Prostate gland (tissue), 2 donors: ENCODE data around the gene ZDHHC22. TPM values are rescaled to one million over a fixed set of nuclear protein-coding genes. Genes with fewer than 3 reads are reported as not detected.

Experiments used
- DNase-seq: peaks from one replicate; pipeline ENCODE4 v3.0.0-alpha.2; 2019; ENCODE audit warnings: low spot score
- H3K27ac ChIP-seq, 2 donors: fragments of 200-600 bp; sonication (generic); 2 replicates each; pipeline ENCODE4 v1.5.1; 2017 to 2019
- H3K27me3 ChIP-seq: fragments of 200-600 bp; sonication (generic); replicated peaks from 2 replicates; pipeline ENCODE4 v1.5.1; 2019; ENCODE audit not compliant: insufficient read depth
- H3K36me3 ChIP-seq, 2 donors: fragments of 200-600 bp; sonication (generic); 1 replicate in 1 of 2; 2 replicates in 1 of 2; pipeline versions ENCODE4 v1.5.1 to v1.8.1; 2017 to 2019
- H3K4me1 ChIP-seq: fragments of 200-600 bp; sonication (generic); replicated peaks from 2 replicates; pipeline ENCODE4 v1.5.1; 2019
- H3K4me3 ChIP-seq, 2 donors: fragments of 200-600 bp; sonication (generic); 2 replicates each; pipeline ENCODE4 v1.5.1; 2017 to 2019
- H3K9me3 ChIP-seq: fragments of 200-600 bp; sonication (generic); 2 replicates; pipeline ENCODE4 v1.5.1; 2017
- CTCF ChIP-seq, 4 experiments: fragments of 200-600 bp in 2 of 4; fragments of 450-650 bp in 2 of 4; sonication (generic) in 2 of 4; IDR thresholded peaks; 1 replicate in 3 of 4; 2 replicates in 1 of 4; pipeline ENCODE4 v1.5.1; 2016 to 2019; ENCODE audit warnings: antibody characterized with exemption in 4 of 4, mild to moderate bottlenecking in 2 of 4, moderate library complexity in 2 of 4
- POLR2A ChIP-seq: fragments of 450-650 bp; IDR thresholded peaks from one replicate; pipeline ENCODE4 v1.6.1; 2016; ENCODE audit warnings: antibody characterized with exemption, mild to moderate bottlenecking
- POLR2AphosphoS5 ChIP-seq: sonication (generic); formaldehyde crosslinking; IDR thresholded peaks from one replicate; pipeline ENCODE4 v1.6.1; 2017; ENCODE audit warnings: antibody characterized with exemption
- WGBS: methylation state at CpG from one replicate; pipeline ENCODE4 v1.1.5; 2018; 5-methylcytosine and 5-hydroxymethylcytosine counted together
- intact Hi-C: fragments of 100-400 bp; cut with DNase I; formaldehyde crosslinking; loops from one replicate; pipeline ENCODE4 v1.14.2; 2022
- total RNA-seq, 2 donors: library from RNA; depleted of rRNA; stranded (reverse); fragments of >200 nt; gene quantifications; one replicate each; pipeline ENCODE4 v1.1.0, GENCODE V29; 2016

ZDHHC22 gene
- total RNA-seq, 2 donors from 2014 or later, result 0.11 TPM; not detected in 1

GRCh38 chr14:77186911-77187648, 45.5 kb upstream of the ZDHHC22 start:
- TF ChIP-seq POLR2AphosphoS5 (no peak), POLR2A (no peak), CTCF (IDR thresholded peaks at IDR 0.05) (no peak)
- H3K4me1 ChIP-seq, result no peaks in the 10 kb centered on the region
- H3K9me3 ChIP-seq, result no peaks in the 10 kb centered on the region
- no peak overlapping the region for H3K27ac ChIP-seq
- no peak overlapping the region for H3K4me3 ChIP-seq
- intact Hi-C loops, result no loop called here
- no peaks in the 10 kb centered on the region for H3K36me3 ChIP-seq
- DNase-seq, result no peak
- WGBS, result 33% methylated on average over 15 of the region's 15 CpGs
- H3K27me3 ChIP-seq, result no peaks in the 10 kb centered on the region

GRCh38 chr14:77185093-77185465, 43.5 kb upstream of the ZDHHC22 start:
- DNase-seq, result no peak
- WGBS, result 68% methylated on average over 2 of the region's 2 CpGs
- Histone ChIP-seq H3K27me3 (no peaks in the 10 kb centered on the region), H3K9me3 (no peaks in the 10 kb centered on the region), H3K27ac (no peak overlapping the region), H3K4me3 (no peak overlapping the region), H3K36me3 (no peaks in the 10 kb centered on the region), H3K4me1 (no peaks in the 10 kb centered on the region)
- intact Hi-C loops, result no loop called here
- TF ChIP-seq POLR2AphosphoS5, result no peak
- TF ChIP-seq POLR2A, result no peak
- no peak for TF ChIP-seq CTCF (IDR thresholded peaks at IDR 0.05)

- intact Hi-C loops, result no loop called here
Observed at GRCh38 chr14:77184396-77185092, 43.0 kb upstream of the ZDHHC22 start.

GRCh38 chr14:77183896-77184295, 42.3 kb upstream of the ZDHHC22 start:
- no peak for DNase-seq
- no peaks in the 10 kb centered on the region for H3K27me3 ChIP-seq
- 55% methylated on average over 5 of the region's 5 CpGs for WGBS
- H3K36me3 ChIP-seq, result no peaks in the 10 kb centered on the region
- H3K9me3 ChIP-seq, result no peaks in the 10 kb centered on the region
- intact Hi-C loops, result no loop called here
- no peak overlapping the region for H3K27ac ChIP-seq
- H3K4me3 ChIP-seq, result no peak overlapping the region
- no peaks in the 10 kb centered on the region for H3K4me1 ChIP-seq
- TF ChIP-seq POLR2A, result no peak
- no peak for TF ChIP-seq CTCF (IDR thresholded peaks at IDR 0.05)
- TF ChIP-seq POLR2AphosphoS5, result no peak

More at GRCh38 chr14:77184396-77185092, 43.0 kb upstream of the ZDHHC22 start:
- Histone ChIP-seq H3K9me3 (no peaks in the 10 kb centered on the region), H3K27ac (no peak overlapping the region), H3K27me3 (no peaks in the 10 kb centered on the region), H3K4me3 (no peak overlapping the region), H3K36me3 (no peaks in the 10 kb centered on the region), H3K4me1 (no peaks in the 10 kb centered on the region)
- TF ChIP-seq POLR2AphosphoS5 (no peak), CTCF (IDR thresholded peaks at IDR 0.05) (no peak), POLR2A (no peak)
- no peak for DNase-seq
- 53% methylated on average over 11 of the region's 11 CpGs for WGBS
